22Rv1 (cell line): ENCODE data around the gene PRDM16.

Experiments used
- CTCF ChIP-seq: fragments of 450-650 bp; IDR thresholded peaks from 2 replicates; pipeline ENCODE4 v1.5.1; 2017; ENCODE audit warnings: mild to moderate bottlenecking
- ZFX ChIP-seq: fragments of 450-650 bp; IDR thresholded peaks from 2 replicates; pipeline ENCODE4 v1.6.1; 2017; ENCODE audit warnings: antibody characterized with exemption, borderline replicate concordance

- TF ChIP-seq CTCF (no peak), ZFX (no peak)
These were observed 15.5 kb upstream of the PRDM16 start for GRCh38 chr1:3053366-3053980.
